Fibroblast of mammary gland (primary cell): ENCODE results near the gene LIPT1.
A peak's percentile ranks its signal among the peaks of the same experiment; 100 is the strongest.

Experiments
- DNase-seq: peaks from one replicate; pipeline ENCODE4 v3.0.0-alpha.2; 2010; ENCODE audit warnings: low read depth
- H3K4me3 ChIP-seq: 2 replicates; pipeline ENCODE4 v1.5.1; 2011; ENCODE audit warnings: low read depth, mild to moderate bottlenecking, low read length, moderate library complexity; ENCODE audit not compliant: control insufficient read depth
- CTCF ChIP-seq: conservative IDR thresholded peaks from 2 replicates; pipeline ENCODE4 v1.5.1; 2011; ENCODE audit warnings: low read depth, low read length, inconsistent platforms; ENCODE audit not compliant: control insufficient read depth, insufficient read depth

Gene LIPT1

GRCh38 chr2:99171377-99172140, 16.8 kb downstream of the LIPT1 start:
- no peak overlapping the region for H3K4me3 ChIP-seq
- TF ChIP-seq CTCF, result no peak
- no peak for DNase-seq

GRCh38 chr2:99180755-99181623, 26.2 kb downstream of the LIPT1 start, which contains the start of the genes MITD1 and MRPL30:
Gene MITD1, minus strand, starts transcription at chr2:99181058. Its CDS starts 77 bp downstream, at chr2:99180981.
Gene MRPL30, plus strand, starts transcription at chr2:99181184. Its CDS starts 5,020 bp downstream, at chr2:99186204.
- TF ChIP-seq CTCF, result no peak
- H3K4me3 ChIP-seq, result peak within 1 kb of the TSS; percentile 99
- DNase-seq, result peak; percentile 96

- H3K4me3 ChIP-seq, result peak overlapping the region; percentile 99
- peak; percentile 14 for DNase-seq
- no peak for TF ChIP-seq CTCF
These were observed 26.8 kb downstream of the LIPT1 start for GRCh38 chr2:99181624-99182000.

GRCh38 chr2:99183025-99183424, 28.3 kb downstream of the LIPT1 start:
- no peak for TF ChIP-seq CTCF
- peak; percentile 10 for DNase-seq
- H3K4me3 ChIP-seq, result no peak overlapping the region

- no peak for TF ChIP-seq CTCF
- no peak overlapping the region for H3K4me3 ChIP-seq
- DNase-seq, result no peak
These were observed 30.0 kb downstream of the LIPT1 start for GRCh38 chr2:99184811-99185210.

GRCh38 chr2:99187011-99187410, 32.2 kb downstream of the LIPT1 start:
- no peak for TF ChIP-seq CTCF
- no peak for DNase-seq
- H3K4me3 ChIP-seq, result no peak overlapping the region
